K562 (cell line): Measurements from ENCODE around the gene MPRIP. TPM values are rescaled to one million over a fixed set of nuclear protein-coding genes. Genes with fewer than 3 reads are reported as not detected.

Source experiments
- ATAC-seq: fragments of 200-7000 bp; cut with Tn5 transposase; 3 replicates; pipeline ENCODE4 v1.9.1; 2020; ENCODE audit warnings: moderate library complexity
- BruUV-seq: library from RNA; stranded (reverse); fragments of 400-500 nt; replicated peaks from 2 replicates; lab custom pipeline; 2021; lab: Mats Ljungman, UMichigan
- CTCF ChIA-PET: fragments of 300-600 bp; formaldehyde crosslinking; extraction: SDS; loops from one replicate; lab custom pipeline; 2021; ENCODE audit warnings: low intra/inter-chr PET ratio; lab: Yijun Ruan, JAX
- POLR2A ChIA-PET: fragments of 300-600, 350-650 bp; sonication (Branson Sonifier 250); formaldehyde crosslinking; extraction: SDS; loops from one replicate; lab custom pipeline; 2021; ENCODE audit warnings: antibody characterized with exemption, inconsistent platforms; lab: Yijun Ruan, JAX
- DNase-seq, 4 experiments: peaks; one replicate each; pipeline versions ENCODE4 v3.0.0 to v3.0.0-alpha.2; 2011 to 2018; ENCODE audit warnings: low spot score in 3 of 4, mixed read lengths in 3 of 4; ENCODE audit errors: extremely low read depth in 1 of 4
- FAIRE-seq: peaks from 2 replicates; lab custom pipeline; 2011; peaks lifted over from hg19 to GRCh38; lab: Jason Lieb, UNC
- H2AFZ ChIP-seq: 2 replicates; pipeline ENCODE4 v1.6.0; 2011; ENCODE audit warnings: low read depth, low read length, control low read depth, inconsistent platforms
- H3K27ac ChIP-seq: fragments of 200-600 bp; 3 replicates; pipeline ENCODE4 v1.8.0; 2011; ENCODE audit warnings: low read depth, mild to moderate bottlenecking, control low read depth, inconsistent platforms, low read length, moderate library complexity, mixed read lengths; ENCODE audit errors: extremely low read depth
- H3K27me3 ChIP-seq, 2 experiments: fragments of 300-600 bp in 1 of 2; 2 replicates in 1 of 2; 3 replicates in 1 of 2; pipeline versions ENCODE4 v1.6.0 to v1.8.0; 2011; ENCODE audit warnings: inconsistent platforms in 2 of 2, low read length in 2 of 2, mild to moderate bottlenecking in 1 of 2, mixed read lengths in 1 of 2, moderate library complexity in 1 of 2; ENCODE audit not compliant: control insufficient read depth in 2 of 2, insufficient read depth in 2 of 2
- H3K36me3 ChIP-seq: fragments of 300-600 bp; 3 replicates; pipeline ENCODE4 v1.8.0; 2011; ENCODE audit warnings: mild to moderate bottlenecking, low read length, inconsistent platforms; ENCODE audit not compliant: control insufficient read depth, insufficient read depth
- H3K4me1 ChIP-seq, 2 experiments: fragments of 200-600 bp in 1 of 2; replicated peaks in 1 of 2; 2 replicates in 1 of 2; 3 replicates in 1 of 2; pipeline versions ENCODE4 v1.5.1 to v1.8.0; 2011; ENCODE audit warnings: inconsistent platforms in 2 of 2, low read length in 2 of 2, mild to moderate bottlenecking in 1 of 2, mixed read lengths in 1 of 2, moderate library complexity in 1 of 2; ENCODE audit not compliant: control insufficient read depth in 2 of 2, insufficient read depth in 2 of 2
- H3K4me2 ChIP-seq: 2 replicates; pipeline ENCODE4 v1.6.1; 2011; ENCODE audit warnings: low read length, control low read depth, inconsistent platforms, mixed read lengths; ENCODE audit not compliant: insufficient read depth
- H3K4me3 ChIP-seq: fragments of 200-600 bp; sonication (generic), shearing (Covaris generic); 2 replicates; pipeline ENCODE4 v1.5.1; 2016; ENCODE audit warnings: control low read depth, inconsistent platforms
- H3K79me2 ChIP-seq: fragments of 200-600 bp; 3 replicates; pipeline ENCODE4 v1.8.0; 2011; ENCODE audit warnings: low read length, inconsistent platforms; ENCODE audit not compliant: control insufficient read depth, insufficient read depth
- H3K9ac ChIP-seq, 2 experiments: 2 replicates each; pipeline versions ENCODE4 v1.6.0 to v1.6.1; 2011; ENCODE audit warnings: low read depth in 2 of 2, low read length in 2 of 2, control low read depth in 1 of 2, inconsistent platforms in 1 of 2, mild to moderate bottlenecking in 1 of 2, mixed read lengths in 1 of 2; ENCODE audit not compliant: insufficient read depth in 1 of 2
- H3K9me1 ChIP-seq: one replicate; pipeline ENCODE4 v1.6.0; 2011; ENCODE audit warnings: inconsistent platforms, mild to moderate bottlenecking, low read length, moderate library complexity; ENCODE audit not compliant: control insufficient read depth, insufficient read depth
- H3K9me3 ChIP-seq: replicated peaks from 2 replicates; pipeline ENCODE4 v1.5.1; 2011; ENCODE audit warnings: low read depth, low read length, inconsistent platforms; ENCODE audit not compliant: control insufficient read depth, insufficient read depth
- H4K20me1 ChIP-seq: replicated peaks from 2 replicates; pipeline ENCODE4 v1.6.1; 2011; ENCODE audit warnings: low read length, inconsistent platforms, mixed read lengths; ENCODE audit not compliant: control insufficient read depth, insufficient read depth
- DDX20 ChIP-seq: fragments of 450-650 bp; IDR thresholded peaks from 2 replicates; pipeline ENCODE4 v1.6.1; 2016; ENCODE audit warnings: missing genetic modification characterization, low read depth, mild to moderate bottlenecking, missing compliant biosample characterization, moderate library complexity
- ETV1 ChIP-seq: fragments of 450-650 bp; conservative IDR thresholded peaks from 2 replicates; pipeline ENCODE4 v1.6.1; 2016; ENCODE audit warnings: missing genetic modification characterization, control low read depth, low read depth, missing compliant biosample characterization
- NCOR1 ChIP-seq: fragments of 450-650 bp; IDR thresholded peaks from 2 replicates; pipeline ENCODE4 v1.6.1; 2016; ENCODE audit warnings: mild to moderate bottlenecking, moderate library complexity
- NR4A1 ChIP-seq, 2 experiments: fragments of 250-450 bp in 1 of 2; fragments of 450-650 bp in 1 of 2; sonication (Bioruptor Pico) in 1 of 2; IDR thresholded peaks; 2 replicates each; pipeline versions ENCODE4 v1.4.0 to v1.6.1; 2016 to 2020; ENCODE audit warnings: mild to moderate bottlenecking in 2 of 2, missing compliant biosample characterization in 1 of 2, missing genetic modification characterization in 1 of 2, moderate library complexity in 1 of 2
- PHB ChIP-seq: fragments of 250-450 bp; sonication (Bioruptor Pico); IDR thresholded peaks from 2 replicates; pipeline ENCODE4 v1.5.0; 2021
- RBM15 ChIP-seq: fragments of 200-400 bp; formaldehyde crosslinking; IDR thresholded peaks from 2 replicates; pipeline ENCODE4 v1.6.1; 2018; ENCODE audit warnings: mild to moderate bottlenecking, low read length, moderate library complexity; ENCODE audit not compliant: insufficient read depth
- ZNF408 ChIP-seq: fragments of 250-450 bp; sonication (Bioruptor Pico); IDR thresholded peaks from 2 replicates; pipeline ENCODE4 v1.4.0; 2020; ENCODE audit warnings: low read depth, mild to moderate bottlenecking, moderate library complexity
- ZNF79 ChIP-seq: fragments of 250-450 bp; sonication (Bioruptor Pico); IDR thresholded peaks from 2 replicates; pipeline ENCODE4 v1.4.0; 2020; ENCODE audit warnings: low read depth, mild to moderate bottlenecking, moderate library complexity
- WGBS: fragments of 100-300 bp; shearing (Covaris generic); methylation state at CpG from one replicate; pipeline ENCODE4 v1.1.6; 2016; ENCODE audit warnings: low coverage, mixed read lengths; ENCODE audit not compliant: insufficient coverage; ENCODE audit errors: missing lambda C conversion rate; 5-methylcytosine and 5-hydroxymethylcytosine counted together
- in situ Hi-C: fragments of 300-500 bp; cut with MboI; formaldehyde crosslinking; loops from 4 replicates; pipeline ENCODE4 v1.15.0; 2018; ENCODE audit warnings: inconsistent platforms, mixed read lengths
- intact Hi-C: fragments of 100-400 bp; cut with micrococcal nuclease; formaldehyde crosslinking; loops from 2 replicates; pipeline ENCODE4 v1.14.2; 2022
- polyA plus RNA-seq, 8 experiments: library from polyadenylated mRNA; depleted of rRNA in 4 of 8; stranded (reverse) in 5 of 8; unstranded in 3 of 8; fragments of >200 nt; fragmentation: Nextera tagmentation in 2 of 8; fragmentation: Illumina TruSeq in 1 of 8; extraction: Ambion mirVana in 2 of 8; extraction: Trizol in 1 of 8; gene quantifications; 2 replicates each; pipeline versions ENCODE4 v1.2.1 to v1.2.3, GENCODE V29; 2011 to 2014; ENCODE audit warnings: inconsistent platforms in 1 of 8, missing spikeins in 1 of 8
- total RNA-seq, 7 experiments: library from RNA; depleted of rRNA in 6 of 7; stranded (reverse); fragments of >200 nt in 6 of 7; fragmentation: Illumina TruSeq in 2 of 7; extraction: Trizol in 2 of 7; gene quantifications; 2 replicates each; pipeline versions ENCODE4 v1.2.1 to v1.2.3, GENCODE V29; 2011 to 2021; ENCODE audit warnings: low replicate concordance in 1 of 7
- TF ChIP-seq, protein P1 (sequence below): sonication (generic); formaldehyde crosslinking; IDR thresholded peaks from 2 replicates; pipeline ENCODE4 v1.5.0; 2020; ENCODE audit warnings: missing genetic modification reagents
- TF ChIP-seq, protein P2 (sequence below): fragments of 150-350 bp; IDR thresholded peaks from 2 replicates; pipeline ENCODE4 v1.6.1; 2014; ENCODE audit warnings: low read depth, mild to moderate bottlenecking, low read length, borderline replicate concordance
- TF ChIP-seq, protein P3 (sequence below): fragments of 450-650 bp; IDR thresholded peaks from 2 replicates; pipeline ENCODE4 v1.6.1; 2017; ENCODE audit warnings: antibody characterized with exemption
- TF ChIP-seq, protein P4 (sequence below): IDR thresholded peaks from 2 replicates; pipeline ENCODE4 v1.6.1; 2012; ENCODE audit warnings: low read depth, low read length, improper control_type of control experiment, borderline replicate concordance

MPRIP gene
- total and polyA plus RNA-seq, 9 of the 15 experiments (the other 6 are each of a cell fraction or from before 2014, with no cell fraction given) = 10.0 to 72.6 (median 30.1) TPM

DNA sequence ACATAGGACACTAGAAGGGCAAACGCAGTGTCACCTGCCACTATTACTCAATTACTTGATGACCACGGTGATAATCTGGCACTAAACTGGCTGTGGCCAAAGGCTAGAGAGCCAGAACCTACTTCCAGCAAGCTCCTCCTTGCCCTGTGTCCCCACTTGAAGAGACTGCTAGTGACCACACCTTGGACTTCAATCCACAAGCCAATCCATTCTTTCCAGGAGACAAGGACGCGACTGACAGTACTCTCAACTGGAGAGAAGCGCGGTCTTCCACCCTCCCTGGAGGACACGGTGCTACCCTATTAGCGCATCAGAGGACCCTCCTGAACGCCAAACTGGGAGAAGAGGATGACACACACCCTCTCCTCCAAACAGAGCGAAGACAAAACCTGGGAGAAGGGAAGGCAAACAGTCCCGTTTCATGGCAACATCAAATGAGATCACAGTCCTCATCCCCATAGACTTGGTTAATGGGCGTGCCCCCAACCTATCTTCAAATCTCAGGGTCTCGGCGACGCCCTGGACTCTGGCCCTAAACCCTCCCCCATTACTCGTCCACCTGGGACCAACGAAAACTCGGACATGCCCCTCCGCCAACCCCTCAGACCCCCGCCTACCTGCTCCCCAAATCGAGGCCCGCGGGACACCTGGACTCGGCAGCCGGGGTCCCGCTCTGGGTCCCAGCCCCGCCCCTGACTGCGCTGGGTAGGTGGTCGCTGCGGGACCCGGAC is 194.2 kb downstream of the MPRIP start:
- in situ Hi-C loops = no loop called here
- TF ChIP-seq DDX20 (no peak), NR4A1 (CRISPR knock-in tag; IDR thresholded peaks at IDR 0.05) (no peak), NR4A1 (tag; IDR thresholded peaks at IDR 0.05) (no peak), ZNF408 (no peak), NCOR1 (no peak), ETV1 (no peak), ZNF79 (CRISPR knock-in tag) (no peak), RBM15 (no peak), PHB (CRISPR knock-in tag) (no peak)
- TF ChIP-seq, protein P1, sequence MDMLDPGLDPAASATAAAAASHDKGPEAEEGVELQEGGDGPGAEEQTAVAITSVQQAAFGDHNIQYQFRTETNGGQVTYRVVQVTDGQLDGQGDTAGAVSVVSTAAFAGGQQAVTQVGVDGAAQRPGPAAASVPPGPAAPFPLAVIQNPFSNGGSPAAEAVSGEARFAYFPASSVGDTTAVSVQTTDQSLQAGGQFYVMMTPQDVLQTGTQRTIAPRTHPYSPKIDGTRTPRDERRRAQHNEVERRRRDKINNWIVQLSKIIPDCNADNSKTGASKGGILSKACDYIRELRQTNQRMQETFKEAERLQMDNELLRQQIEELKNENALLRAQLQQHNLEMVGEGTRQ = no peak
- TF ChIP-seq, protein P2, sequence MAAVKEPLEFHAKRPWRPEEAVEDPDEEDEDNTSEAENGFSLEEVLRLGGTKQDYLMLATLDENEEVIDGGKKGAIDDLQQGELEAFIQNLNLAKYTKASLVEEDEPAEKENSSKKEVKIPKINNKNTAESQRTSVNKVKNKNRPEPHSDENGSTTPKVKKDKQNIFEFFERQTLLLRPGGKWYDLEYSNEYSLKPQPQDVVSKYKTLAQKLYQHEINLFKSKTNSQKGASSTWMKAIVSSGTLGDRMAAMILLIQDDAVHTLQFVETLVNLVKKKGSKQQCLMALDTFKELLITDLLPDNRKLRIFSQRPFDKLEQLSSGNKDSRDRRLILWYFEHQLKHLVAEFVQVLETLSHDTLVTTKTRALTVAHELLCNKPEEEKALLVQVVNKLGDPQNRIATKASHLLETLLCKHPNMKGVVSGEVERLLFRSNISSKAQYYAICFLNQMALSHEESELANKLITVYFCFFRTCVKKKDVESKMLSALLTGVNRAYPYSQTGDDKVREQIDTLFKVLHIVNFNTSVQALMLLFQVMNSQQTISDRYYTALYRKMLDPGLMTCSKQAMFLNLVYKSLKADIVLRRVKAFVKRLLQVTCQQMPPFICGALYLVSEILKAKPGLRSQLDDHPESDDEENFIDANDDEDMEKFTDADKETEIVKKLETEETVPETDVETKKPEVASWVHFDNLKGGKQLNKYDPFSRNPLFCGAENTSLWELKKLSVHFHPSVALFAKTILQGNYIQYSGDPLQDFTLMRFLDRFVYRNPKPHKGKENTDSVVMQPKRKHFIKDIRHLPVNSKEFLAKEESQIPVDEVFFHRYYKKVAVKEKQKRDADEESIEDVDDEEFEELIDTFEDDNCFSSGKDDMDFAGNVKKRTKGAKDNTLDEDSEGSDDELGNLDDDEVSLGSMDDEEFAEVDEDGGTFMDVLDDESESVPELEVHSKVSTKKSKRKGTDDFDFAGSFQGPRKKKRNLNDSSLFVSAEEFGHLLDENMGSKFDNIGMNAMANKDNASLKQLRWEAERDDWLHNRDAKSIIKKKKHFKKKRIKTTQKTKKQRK = no peak
- TF ChIP-seq, protein P3, sequence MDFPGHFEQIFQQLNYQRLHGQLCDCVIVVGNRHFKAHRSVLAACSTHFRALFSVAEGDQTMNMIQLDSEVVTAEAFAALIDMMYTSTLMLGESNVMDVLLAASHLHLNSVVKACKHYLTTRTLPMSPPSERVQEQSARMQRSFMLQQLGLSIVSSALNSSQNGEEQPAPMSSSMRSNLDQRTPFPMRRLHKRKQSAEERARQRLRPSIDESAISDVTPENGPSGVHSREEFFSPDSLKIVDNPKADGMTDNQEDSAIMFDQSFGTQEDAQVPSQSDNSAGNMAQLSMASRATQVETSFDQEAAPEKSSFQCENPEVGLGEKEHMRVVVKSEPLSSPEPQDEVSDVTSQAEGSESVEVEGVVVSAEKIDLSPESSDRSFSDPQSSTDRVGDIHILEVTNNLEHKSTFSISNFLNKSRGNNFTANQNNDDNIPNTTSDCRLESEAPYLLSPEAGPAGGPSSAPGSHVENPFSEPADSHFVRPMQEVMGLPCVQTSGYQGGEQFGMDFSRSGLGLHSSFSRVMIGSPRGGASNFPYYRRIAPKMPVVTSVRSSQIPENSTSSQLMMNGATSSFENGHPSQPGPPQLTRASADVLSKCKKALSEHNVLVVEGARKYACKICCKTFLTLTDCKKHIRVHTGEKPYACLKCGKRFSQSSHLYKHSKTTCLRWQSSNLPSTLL = no peak
- TF ChIP-seq, protein P4, sequence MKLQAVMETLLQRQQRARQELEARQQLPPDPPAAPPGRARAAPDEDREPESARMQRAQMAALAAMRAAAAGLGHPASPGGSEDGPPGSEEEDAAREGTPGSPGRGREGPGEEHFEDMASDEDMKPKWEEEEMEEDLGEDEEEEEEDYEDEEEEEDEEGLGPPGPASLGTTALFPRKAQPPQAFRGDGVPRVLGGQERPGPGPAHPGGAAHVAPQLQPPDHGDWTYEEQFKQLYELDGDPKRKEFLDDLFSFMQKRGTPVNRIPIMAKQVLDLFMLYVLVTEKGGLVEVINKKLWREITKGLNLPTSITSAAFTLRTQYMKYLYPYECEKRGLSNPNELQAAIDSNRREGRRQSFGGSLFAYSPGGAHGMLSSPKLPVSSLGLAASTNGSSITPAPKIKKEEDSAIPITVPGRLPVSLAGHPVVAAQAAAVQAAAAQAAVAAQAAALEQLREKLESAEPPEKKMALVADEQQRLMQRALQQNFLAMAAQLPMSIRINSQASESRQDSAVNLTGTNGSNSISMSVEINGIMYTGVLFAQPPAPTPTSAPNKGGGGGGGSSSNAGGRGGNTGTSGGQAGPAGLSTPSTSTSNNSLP = no peak

More for the DNA sequence above, 194.2 kb downstream of the MPRIP start:
- intact Hi-C loops = no loop called here
- BruUV-seq = TSS peak; percentile 85
- FAIRE-seq (peak; percentile 75), DNase-seq (peak; percentile 51 to 68 (median 66)), ATAC-seq (peak; percentile 72)
- 0% methylated on average over 21 of the region's 31 CpGs for WGBS
- H3K9me1 ChIP-seq = peaks cover 2% of the 10 kb centered on the region
- H3K9ac ChIP-seq = peak overlapping the region; percentile 97 to 99
- H3K4me1 ChIP-seq = peaks cover 8 to 11% of the 10 kb centered on the region in 2 experiments; a peak in 4 of 5 replicates
- H3K36me3 ChIP-seq = peaks cover 21% of the 10 kb centered on the region; the same call in 2 of the 3 replicates
- H2AFZ ChIP-seq = peak overlapping the region; percentile 99
- H3K27ac ChIP-seq = peak overlapping the region; percentile 100
- H3K27me3 ChIP-seq = no peaks in the 10 kb centered on the region
- H3K79me2 ChIP-seq = peaks cover 41% of the 10 kb centered on the region
- peak overlapping the region; percentile 99 for H3K4me2 ChIP-seq
- peak overlapping the region; percentile 98 for H3K4me3 ChIP-seq
- CTCF ChIA-PET = interaction anchor here (0.7 kb wide), 1 partner anchor 76 kb away, joined by 3 read pairs; no protein-coding TSS in a partner anchor
- POLR2A ChIA-PET = interaction anchor here (0.8 to 1.4 kb wide), 3 partner anchors 8 to 44 kb away, joined by 3 to 6 read pairs (median 4); no protein-coding TSS in a partner anchor
- H4K20me1 ChIP-seq = peaks cover 17% of the 10 kb centered on the region
- no peaks in the 10 kb centered on the region for H3K9me3 ChIP-seq
